Muscle of leg (tissue), 9 donors: Measurements from ENCODE around the gene CRYBG2. TPM values are rescaled to one million over a fixed set of nuclear protein-coding genes. Genes with fewer than 3 reads are reported as not detected.

ENCODE experiments used
- polyA plus RNA-seq, 8 donors: library from polyadenylated mRNA; unstranded; fragments of 120-200 nt; gene quantifications; one replicate each; pipeline versions ENCODE4 v1.2.1 to v1.2.3, GENCODE V29; 2013; ENCODE audit warnings: inconsistent platforms in 1 of 8, low replicate concordance in 1 of 8; ENCODE audit not compliant: insufficient read length in 8 of 8, insufficient read depth in 1 of 8
- total RNA-seq: library from RNA; stranded (reverse); fragments of 120-200 nt; gene quantifications from one replicate; pipeline ENCODE4 v1.2.4, GENCODE V29; 2013

CRYBG2 gene
- total and polyA plus RNA-seq, 9 donors: 0.07 to 1.6 (median 0.20) TPM; not detected in 4

Other genes with a start within 250 kb of the CRYBG2 start
- 7.0 TPM for gene PDIK1L, start 242.3 kb downstream of the CRYBG2 start, total RNA-seq
- gene PDIK1L, start 242.3 kb downstream of the CRYBG2 start, polyA plus RNA-seq: 1 to 10 TPM; 5.7 to 9.1 (median 6.5) TPM
- gene FAM110D, start 195.1 kb downstream of the CRYBG2 start, total RNA-seq: 0.93 TPM
- gene FAM110D, start 195.1 kb downstream of the CRYBG2 start, polyA plus RNA-seq: 1 to 10 TPM in 1 of 8 donors, under 1 TPM in 7; 0.71 to 1.0 (median 0.90) TPM
- gene C1orf232, start 185.2 kb downstream of the CRYBG2 start, total RNA-seq: not detected
- gene C1orf232, start 185.2 kb downstream of the CRYBG2 start, polyA plus RNA-seq: not detected
- 20.7 TPM for gene ZNF593, start 184.2 kb downstream of the CRYBG2 start, total RNA-seq
- gene ZNF593, start 184.2 kb downstream of the CRYBG2 start, polyA plus RNA-seq: 10 to 100 TPM; 18.7 to 25.8 (median 19.3) TPM
- gene ZNF593OS, start 182.3 kb downstream of the CRYBG2 start, total RNA-seq: 0.31 TPM
- 1 to 10 TPM in 4 of 8 donors, under 1 TPM in 4; 0.49 to 1.6 (median 0.95) TPM for gene ZNF593OS, start 182.3 kb downstream of the CRYBG2 start, polyA plus RNA-seq
- gene CNKSR1, start 176.6 kb downstream of the CRYBG2 start, total RNA-seq: 1.2 TPM
- gene CNKSR1, start 176.6 kb downstream of the CRYBG2 start, polyA plus RNA-seq: 1 to 10 TPM in 7 of 8 donors, under 1 TPM in 1; 0.81 to 5.2 (median 2.2) TPM
- gene CATSPER4, start 163.5 kb downstream of the CRYBG2 start, total RNA-seq: not detected
- under 1 TPM in 1 of 8 donors, not detected in 7; 0.06 TPM for gene CATSPER4, start 163.5 kb downstream of the CRYBG2 start, polyA plus RNA-seq
- 18.0 TPM for gene CEP85, start 119.9 kb downstream of the CRYBG2 start, total RNA-seq
- gene CEP85, start 119.9 kb downstream of the CRYBG2 start, polyA plus RNA-seq: 10 to 100 TPM; 20.5 to 26.3 (median 22.0) TPM
- gene SH3BGRL3, start 74.0 kb downstream of the CRYBG2 start, total RNA-seq: 12.2 TPM
- gene SH3BGRL3, start 74.0 kb downstream of the CRYBG2 start, polyA plus RNA-seq: 10 to 100 TPM; 53.0 to 85.2 (median 61.9) TPM
- 4.2 TPM for gene UBXN11, start 47.5 kb downstream of the CRYBG2 start, total RNA-seq
- gene UBXN11, start 47.5 kb downstream of the CRYBG2 start, polyA plus RNA-seq: 10 to 100 TPM in 5 of 8 donors, 1 to 10 TPM in 3; 7.7 to 13.9 (median 10.5) TPM
- 1.7 TPM for gene CD52, start 36.2 kb downstream of the CRYBG2 start, total RNA-seq
- 1 to 10 TPM; 1.1 to 3.8 (median 2.1) TPM for gene CD52, start 36.2 kb downstream of the CRYBG2 start, polyA plus RNA-seq
- gene ZNF683, start 18.6 kb upstream of the CRYBG2 start, total RNA-seq: not detected
- not detected for gene ZNF683, start 18.6 kb upstream of the CRYBG2 start, polyA plus RNA-seq
- gene LIN28A, start 56.7 kb upstream of the CRYBG2 start, total RNA-seq: not detected
- under 1 TPM in 3 of 8 donors, not detected in 5; 0.03 to 0.04 (median 0.04) TPM for gene LIN28A, start 56.7 kb upstream of the CRYBG2 start, polyA plus RNA-seq
- gene DHDDS, start 78.2 kb upstream of the CRYBG2 start, total RNA-seq: 21.8 TPM
- gene DHDDS, start 78.2 kb upstream of the CRYBG2 start, polyA plus RNA-seq: 10 to 100 TPM; 16.2 to 28.5 (median 21.3) TPM
- gene HMGN2, start 118.3 kb upstream of the CRYBG2 start, total RNA-seq: 478 TPM
- 100 to 1,000 TPM; 662 to 912 (median 763) TPM for gene HMGN2, start 118.3 kb upstream of the CRYBG2 start, polyA plus RNA-seq
- 5.3 TPM for gene RPS6KA1, start 175.6 kb upstream of the CRYBG2 start, total RNA-seq
- 10 to 100 TPM in 1 of 8 donors, 1 to 10 TPM in 7; 4.5 to 11.1 (median 6.6) TPM for gene RPS6KA1, start 175.6 kb upstream of the CRYBG2 start, polyA plus RNA-seq